ENCODE measurements around the gene TRRAP.

TRRAP gene

DNA sequence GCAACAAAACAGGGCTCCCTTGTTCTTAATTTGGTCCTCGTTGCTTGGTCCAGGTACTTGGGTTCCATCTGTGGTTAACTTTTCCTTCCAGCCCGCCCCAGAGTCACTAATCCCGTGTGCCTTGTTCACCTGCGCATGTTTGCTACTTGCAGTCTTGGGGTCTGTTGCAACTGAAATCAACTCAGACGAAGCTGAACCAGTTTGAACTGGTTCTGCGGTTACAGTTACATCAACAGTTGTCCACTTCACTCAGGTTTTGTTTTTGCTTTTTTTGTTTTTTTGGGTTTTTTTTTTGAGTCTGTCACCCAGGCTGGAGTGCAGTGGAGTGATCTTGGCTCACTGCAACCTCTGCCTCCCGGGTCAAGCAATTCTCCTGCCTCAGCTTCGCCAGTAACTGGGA is 34.7 kb downstream of the TRRAP start:
- Histone ChIP-seq H3K27ac (ENCODE audit: low read depth, low read length) (no peak overlapping the region), H3K9ac (ENCODE audit: low read length) (no peak overlapping the region), H3K4me1 (ENCODE audit: control insufficient read depth, insufficient read depth, low read length) (no peaks in the 10 kb centered on the region), H3K36me3 (ENCODE audit: control insufficient read depth, insufficient read depth, low read length) (peaks cover 49% of the 10 kb centered on the region), H3K4me3 (ENCODE audit: low read length) (no peak overlapping the region), H3K27me3 (ENCODE audit: control insufficient read depth, insufficient read depth, low read length) (no peaks in the 10 kb centered on the region)

DNA sequence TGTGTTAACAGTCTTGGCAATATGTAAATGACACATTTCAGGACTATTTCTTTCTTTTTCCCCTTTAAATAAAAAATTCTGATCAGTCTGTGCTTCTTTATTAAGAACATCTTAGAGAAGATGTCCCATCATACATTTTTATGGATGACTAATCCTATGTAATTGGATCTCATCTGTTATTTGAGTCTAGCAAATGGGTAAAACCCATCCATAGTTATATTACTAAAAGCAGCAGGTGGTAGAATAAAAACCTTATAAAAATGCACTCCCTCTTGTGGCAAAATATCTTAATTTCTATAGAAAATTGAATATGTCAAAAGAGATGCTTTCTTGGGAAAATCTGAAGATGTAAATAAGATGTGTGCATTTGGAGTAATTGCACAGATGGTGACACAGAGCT is 35.3 kb downstream of the TRRAP start:
- H3K4me3 ChIP-seq (ENCODE audit: low read length): no peak overlapping the region
- peaks cover 43% of the 10 kb centered on the region for H3K36me3 ChIP-seq (ENCODE audit: control insufficient read depth, insufficient read depth, low read length)
- no peaks in the 10 kb centered on the region for H3K4me1 ChIP-seq (ENCODE audit: control insufficient read depth, insufficient read depth, low read length)
- no peaks in the 10 kb centered on the region for H3K27me3 ChIP-seq (ENCODE audit: control insufficient read depth, insufficient read depth, low read length)
- no peak overlapping the region for H3K27ac ChIP-seq (ENCODE audit: low read depth, low read length)
- no peak overlapping the region for H3K9ac ChIP-seq (ENCODE audit: low read length)

DNA sequence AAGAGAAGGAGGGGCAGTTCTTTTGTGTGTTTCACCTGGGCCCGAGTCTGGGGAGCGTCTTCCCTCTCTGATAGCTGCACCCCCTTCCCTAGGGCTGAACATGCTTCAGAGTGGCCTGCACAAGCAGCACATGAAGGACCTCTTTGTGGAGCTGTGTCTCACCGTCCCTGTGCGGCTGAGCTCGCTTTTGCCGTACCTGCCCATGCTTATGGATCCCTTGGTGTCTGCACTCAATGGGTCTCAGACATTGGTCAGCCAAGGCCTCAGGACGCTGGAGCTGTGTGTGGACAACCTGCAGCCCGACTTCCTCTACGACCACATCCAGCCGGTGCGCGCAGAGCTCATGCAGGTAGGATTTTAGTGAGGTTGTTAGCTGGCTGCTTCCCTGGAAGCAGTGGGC is 39.0 kb downstream of the TRRAP start:
- H3K27me3 ChIP-seq (ENCODE audit: control insufficient read depth, insufficient read depth, low read length): no peaks in the 10 kb centered on the region
- H3K4me1 ChIP-seq (ENCODE audit: control insufficient read depth, insufficient read depth, low read length): no peaks in the 10 kb centered on the region
- H3K36me3 ChIP-seq (ENCODE audit: control insufficient read depth, insufficient read depth, low read length): peaks cover 39% of the 10 kb centered on the region
- no peak overlapping the region for H3K4me3 ChIP-seq (ENCODE audit: low read length)
- H3K27ac ChIP-seq (ENCODE audit: low read depth, low read length): no peak overlapping the region
- no peak overlapping the region for H3K9ac ChIP-seq (ENCODE audit: low read length)

DNA sequence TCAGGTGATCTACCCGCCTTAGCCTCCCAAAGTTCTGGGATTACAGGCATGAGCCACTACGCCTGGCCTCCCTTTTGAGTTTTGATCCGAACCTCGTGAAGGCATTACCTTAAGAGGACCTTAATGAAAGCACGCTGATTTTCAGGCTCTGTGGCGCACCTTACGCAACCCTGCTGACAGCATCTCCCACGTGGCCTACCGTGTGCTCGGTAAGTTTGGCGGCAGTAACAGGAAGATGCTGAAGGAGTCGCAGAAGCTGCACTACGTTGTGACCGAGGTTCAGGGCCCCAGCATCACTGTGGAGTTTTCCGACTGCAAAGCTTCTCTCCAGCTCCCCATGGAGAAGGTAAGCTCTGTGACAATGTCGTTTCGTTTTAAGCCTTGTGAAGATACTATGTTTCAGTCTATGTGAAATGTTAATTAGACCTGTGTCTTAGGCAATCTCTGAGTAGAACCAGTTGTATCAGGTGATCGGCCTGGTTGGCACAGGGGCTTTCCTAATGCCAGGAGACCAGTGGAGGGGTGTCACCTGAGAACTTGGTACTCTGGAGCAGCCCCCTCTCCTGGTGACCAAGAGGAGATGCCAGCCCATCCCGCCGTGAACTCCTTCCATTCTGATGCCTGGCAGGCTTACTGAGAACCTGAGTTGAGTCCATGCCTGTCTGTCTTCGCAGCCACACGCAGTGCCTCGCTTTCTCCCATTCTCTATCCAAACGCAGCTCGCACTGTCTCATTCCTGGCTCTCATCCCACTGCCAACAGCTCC is 43.5 kb downstream of the TRRAP start:
- Histone ChIP-seq H3K36me3 (ENCODE audit: control insufficient read depth, insufficient read depth, low read length) (peaks cover 49% of the 10 kb centered on the region), H3K9ac (ENCODE audit: low read length) (no peak overlapping the region), H3K4me1 (ENCODE audit: control insufficient read depth, insufficient read depth, low read length) (no peaks in the 10 kb centered on the region), H3K27me3 (ENCODE audit: control insufficient read depth, insufficient read depth, low read length) (no peaks in the 10 kb centered on the region), H3K27ac (ENCODE audit: low read depth, low read length) (no peak overlapping the region), H3K4me3 (ENCODE audit: low read length) (no peak overlapping the region)

DNA sequence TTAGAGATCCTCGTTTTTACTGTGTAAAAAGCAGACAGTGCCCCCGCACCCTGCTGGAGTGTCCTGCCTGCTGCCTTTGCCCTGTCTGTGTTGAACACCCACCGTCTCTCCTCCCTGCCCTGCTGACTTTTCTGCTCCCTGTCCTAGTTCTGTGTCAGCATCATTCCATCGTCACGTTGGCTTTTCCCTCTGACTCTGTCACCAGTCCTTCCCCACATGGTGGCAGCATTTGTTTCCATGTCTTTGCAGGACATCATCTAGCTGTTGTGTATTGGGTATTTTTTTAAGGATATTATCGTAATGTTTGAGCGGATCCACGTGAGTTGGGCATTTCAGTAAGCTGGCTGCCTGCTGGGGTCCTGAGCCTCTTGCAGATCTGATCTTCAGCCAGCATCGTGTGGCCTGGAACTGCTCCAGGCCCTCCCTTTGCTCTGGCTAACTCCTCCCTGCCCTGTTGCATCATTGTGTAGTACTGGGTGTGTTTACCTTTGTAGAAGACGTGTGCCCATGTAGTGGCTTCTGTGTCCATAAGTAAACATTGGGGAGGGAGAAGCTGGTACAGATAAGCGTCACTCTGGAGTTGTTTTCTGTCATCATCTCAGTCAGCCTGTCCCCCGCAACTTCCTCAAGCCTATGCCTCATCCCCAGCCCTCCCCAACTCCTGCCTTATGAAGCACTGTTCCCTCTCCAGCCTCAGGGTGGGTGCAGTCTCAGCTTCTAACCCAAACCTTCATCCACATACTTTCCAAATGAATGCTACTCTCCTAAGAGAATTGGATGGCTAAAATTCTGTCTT is 44.3 kb downstream of the TRRAP start:
- H3K4me1 ChIP-seq (ENCODE audit: control insufficient read depth, insufficient read depth, low read length): no peaks in the 10 kb centered on the region
- no peaks in the 10 kb centered on the region for H3K27me3 ChIP-seq (ENCODE audit: control insufficient read depth, insufficient read depth, low read length)
- H3K4me3 ChIP-seq (ENCODE audit: low read length): no peak overlapping the region
- H3K36me3 ChIP-seq (ENCODE audit: control insufficient read depth, insufficient read depth, low read length): peaks cover 49% of the 10 kb centered on the region
- no peak overlapping the region for H3K9ac ChIP-seq (ENCODE audit: low read length)
- H3K27ac ChIP-seq (ENCODE audit: low read depth, low read length): no peak overlapping the region

DNA sequence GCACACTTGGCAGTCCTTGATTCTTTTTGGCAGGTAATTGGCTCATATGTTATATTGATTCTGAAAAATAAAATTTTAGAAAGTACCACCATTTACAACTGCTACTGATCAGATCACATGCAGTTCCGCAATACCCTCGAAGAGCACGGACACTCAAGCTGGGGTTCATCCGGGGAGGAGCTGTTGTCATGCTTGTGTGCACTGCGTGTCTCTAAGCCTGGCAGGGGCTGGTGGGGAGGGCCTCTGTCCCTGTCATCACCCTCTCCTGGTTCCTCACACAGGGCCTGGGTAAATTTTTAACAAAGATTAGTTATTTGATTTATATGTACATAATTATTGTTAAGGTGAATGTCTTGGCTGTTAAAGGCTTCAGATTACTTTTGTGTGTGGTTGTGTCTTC is 45.2 kb downstream of the TRRAP start:
- Histone ChIP-seq H3K36me3 (ENCODE audit: control insufficient read depth, insufficient read depth, low read length) (peaks cover 46% of the 10 kb centered on the region), H3K4me1 (ENCODE audit: control insufficient read depth, insufficient read depth, low read length) (no peaks in the 10 kb centered on the region), H3K4me3 (ENCODE audit: low read length) (no peak overlapping the region), H3K9ac (ENCODE audit: low read length) (no peak overlapping the region), H3K27me3 (ENCODE audit: control insufficient read depth, insufficient read depth, low read length) (no peaks in the 10 kb centered on the region), H3K27ac (ENCODE audit: low read depth, low read length) (no peak overlapping the region)

DNA sequence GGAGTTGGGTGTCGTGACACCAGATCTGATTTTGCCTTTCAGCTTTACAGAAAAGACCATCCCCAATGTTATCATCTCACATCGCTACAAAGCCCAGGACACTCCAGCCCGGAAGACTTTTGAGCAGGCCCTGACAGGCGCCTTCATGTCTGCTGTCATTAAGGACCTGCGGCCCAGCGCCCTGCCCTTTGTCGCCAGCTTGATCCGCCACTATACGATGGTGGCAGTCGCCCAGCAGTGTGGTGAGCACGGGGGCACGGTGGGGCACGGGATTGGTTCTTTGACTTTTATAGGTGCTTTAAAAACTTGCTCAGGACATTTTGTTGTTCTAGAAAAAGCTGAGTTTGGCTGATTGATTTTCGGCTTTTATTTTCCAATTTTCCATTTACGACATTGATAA is 48.8 kb downstream of the TRRAP start:
- peaks cover 41% of the 10 kb centered on the region for H3K36me3 ChIP-seq (ENCODE audit: control insufficient read depth, insufficient read depth, low read length)
- H3K27me3 ChIP-seq (ENCODE audit: control insufficient read depth, insufficient read depth, low read length): no peaks in the 10 kb centered on the region
- no peak overlapping the region for H3K9ac ChIP-seq (ENCODE audit: low read length)
- H3K4me3 ChIP-seq (ENCODE audit: low read length): no peak overlapping the region
- H3K4me1 ChIP-seq (ENCODE audit: control insufficient read depth, insufficient read depth, low read length): no peaks in the 10 kb centered on the region
- no peak overlapping the region for H3K27ac ChIP-seq (ENCODE audit: low read depth, low read length)

DNA sequence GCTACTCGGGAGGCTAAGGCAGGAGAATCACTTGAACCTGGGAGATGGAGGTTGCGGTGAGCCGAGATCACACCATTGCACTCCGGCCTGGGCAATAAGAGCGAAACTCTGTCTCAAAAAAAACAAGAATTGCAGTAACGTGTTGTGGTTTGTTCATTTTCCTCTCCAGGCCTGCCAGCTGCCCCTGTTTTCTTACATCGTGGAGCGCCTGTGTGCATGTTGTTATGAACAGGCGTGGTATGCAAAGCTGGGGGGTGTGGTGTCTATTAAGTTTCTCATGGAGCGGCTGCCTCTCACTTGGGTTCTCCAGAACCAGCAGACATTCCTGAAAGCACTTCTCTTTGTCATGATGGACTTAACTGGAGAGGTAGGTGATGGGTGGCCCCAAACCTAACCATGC is 52.1 kb downstream of the TRRAP start:
- H3K27ac ChIP-seq (ENCODE audit: low read depth, low read length): no peak overlapping the region
- no peaks in the 10 kb centered on the region for H3K4me1 ChIP-seq (ENCODE audit: control insufficient read depth, insufficient read depth, low read length)
- no peaks in the 10 kb centered on the region for H3K27me3 ChIP-seq (ENCODE audit: control insufficient read depth, insufficient read depth, low read length)
- H3K9ac ChIP-seq (ENCODE audit: low read length): no peak overlapping the region
- peaks cover 40% of the 10 kb centered on the region for H3K36me3 ChIP-seq (ENCODE audit: control insufficient read depth, insufficient read depth, low read length)
- no peak overlapping the region for H3K4me3 ChIP-seq (ENCODE audit: low read length)

DNA sequence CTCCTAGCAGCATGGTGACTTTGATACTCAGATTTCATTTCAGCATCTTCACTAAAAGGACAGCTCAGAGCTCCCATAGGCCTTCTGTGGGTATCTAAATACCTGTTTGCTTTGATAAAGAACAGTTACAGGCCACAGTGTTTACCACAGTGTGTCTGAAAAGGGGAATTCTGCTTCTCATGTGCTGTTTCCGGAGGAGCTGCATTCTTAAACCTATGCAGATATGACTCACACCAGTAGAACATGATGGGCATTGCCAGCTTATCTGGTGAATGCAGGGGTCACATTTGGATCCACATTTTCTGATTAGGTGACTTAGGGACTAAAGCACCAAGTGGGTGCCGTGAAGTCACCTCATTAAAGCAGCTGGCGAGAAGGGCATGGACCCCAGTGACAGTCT is 52.6 kb downstream of the TRRAP start:
- H3K36me3 ChIP-seq (ENCODE audit: control insufficient read depth, insufficient read depth, low read length): peaks cover 36% of the 10 kb centered on the region
- no peak overlapping the region for H3K9ac ChIP-seq (ENCODE audit: low read length)
- no peaks in the 10 kb centered on the region for H3K27me3 ChIP-seq (ENCODE audit: control insufficient read depth, insufficient read depth, low read length)
- H3K27ac ChIP-seq (ENCODE audit: low read depth, low read length): no peak overlapping the region
- no peak overlapping the region for H3K4me3 ChIP-seq (ENCODE audit: low read length)
- no peaks in the 10 kb centered on the region for H3K4me1 ChIP-seq (ENCODE audit: control insufficient read depth, insufficient read depth, low read length)

DNA sequence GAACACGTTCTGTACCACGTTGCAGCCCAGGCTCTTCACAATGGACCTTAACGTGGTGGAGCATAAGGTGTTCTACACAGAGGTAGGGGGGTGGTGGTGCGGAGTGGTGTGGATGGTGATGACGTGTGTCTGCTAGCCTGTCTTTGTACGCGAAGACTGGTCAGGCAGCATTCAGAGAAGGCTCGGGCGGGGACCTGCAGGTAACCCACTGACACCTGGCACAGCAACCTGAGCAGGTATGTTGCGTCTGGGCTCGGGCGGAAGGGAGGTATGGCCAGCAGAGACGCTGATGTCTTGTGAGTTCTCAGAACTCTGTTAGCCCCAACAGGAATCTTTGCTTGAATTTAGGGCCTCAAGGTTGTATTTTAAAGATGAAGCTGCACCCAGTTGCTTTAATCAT is 55.0 kb downstream of the TRRAP start:
- H3K27ac ChIP-seq (ENCODE audit: low read depth, low read length): no peak overlapping the region
- peaks cover 42% of the 10 kb centered on the region for H3K36me3 ChIP-seq (ENCODE audit: control insufficient read depth, insufficient read depth, low read length)
- H3K27me3 ChIP-seq (ENCODE audit: control insufficient read depth, insufficient read depth, low read length): no peaks in the 10 kb centered on the region
- no peaks in the 10 kb centered on the region for H3K4me1 ChIP-seq (ENCODE audit: control insufficient read depth, insufficient read depth, low read length)
- no peak overlapping the region for H3K9ac ChIP-seq (ENCODE audit: low read length)
- H3K4me3 ChIP-seq (ENCODE audit: low read length): no peak overlapping the region

DNA sequence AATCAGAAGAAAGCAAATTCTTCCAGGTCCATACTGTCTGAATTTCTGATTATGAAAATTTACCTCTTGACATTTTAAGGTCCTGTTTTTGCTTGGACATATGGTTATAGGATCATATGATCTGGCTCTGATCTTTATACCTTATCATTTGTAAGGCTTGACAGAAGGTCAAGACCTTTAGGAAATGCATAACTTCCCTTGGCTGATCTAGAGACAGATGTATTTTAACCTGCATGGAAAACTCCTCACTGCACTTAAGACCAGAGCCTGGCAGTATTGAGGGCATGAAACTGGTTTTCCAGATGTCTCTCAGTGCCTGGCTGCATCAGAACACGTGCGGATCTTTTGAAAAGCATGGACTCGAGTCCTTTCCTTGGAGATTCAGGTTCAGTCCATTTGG is 55.9 kb downstream of the TRRAP start:
- H3K4me3 ChIP-seq (ENCODE audit: low read length): no peak overlapping the region
- no peaks in the 10 kb centered on the region for H3K4me1 ChIP-seq (ENCODE audit: control insufficient read depth, insufficient read depth, low read length)
- H3K27me3 ChIP-seq (ENCODE audit: control insufficient read depth, insufficient read depth, low read length): no peaks in the 10 kb centered on the region
- no peak overlapping the region for H3K27ac ChIP-seq (ENCODE audit: low read depth, low read length)
- H3K36me3 ChIP-seq (ENCODE audit: control insufficient read depth, insufficient read depth, low read length): peaks cover 45% of the 10 kb centered on the region
- no peak overlapping the region for H3K9ac ChIP-seq (ENCODE audit: low read length)

DNA sequence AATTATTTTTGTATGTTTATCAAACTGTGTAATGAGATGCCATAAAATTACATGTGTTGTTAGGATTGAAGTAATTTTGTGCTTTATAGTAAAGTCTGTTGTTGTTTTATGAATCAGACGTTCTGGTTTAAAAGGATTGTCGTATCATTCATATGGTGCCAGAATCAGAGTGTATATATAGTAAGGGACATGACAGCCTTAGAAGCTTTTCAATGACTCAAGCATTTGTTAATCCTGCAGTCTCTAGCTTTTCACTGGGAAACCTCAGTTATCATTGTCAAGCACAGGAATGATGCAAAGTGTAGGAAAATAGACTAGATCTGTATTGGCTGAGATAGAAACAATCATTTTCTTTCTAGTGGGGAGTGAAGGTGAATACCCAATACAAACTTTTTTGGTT is 57.5 kb downstream of the TRRAP start:
- H3K4me3 ChIP-seq (ENCODE audit: low read length): no peak overlapping the region
- H3K4me1 ChIP-seq (ENCODE audit: control insufficient read depth, insufficient read depth, low read length): no peaks in the 10 kb centered on the region
- H3K9ac ChIP-seq (ENCODE audit: low read length): no peak overlapping the region
- peaks cover 47% of the 10 kb centered on the region for H3K36me3 ChIP-seq (ENCODE audit: control insufficient read depth, insufficient read depth, low read length)
- no peaks in the 10 kb centered on the region for H3K27me3 ChIP-seq (ENCODE audit: control insufficient read depth, insufficient read depth, low read length)
- no peak overlapping the region for H3K27ac ChIP-seq (ENCODE audit: low read depth, low read length)

DNA sequence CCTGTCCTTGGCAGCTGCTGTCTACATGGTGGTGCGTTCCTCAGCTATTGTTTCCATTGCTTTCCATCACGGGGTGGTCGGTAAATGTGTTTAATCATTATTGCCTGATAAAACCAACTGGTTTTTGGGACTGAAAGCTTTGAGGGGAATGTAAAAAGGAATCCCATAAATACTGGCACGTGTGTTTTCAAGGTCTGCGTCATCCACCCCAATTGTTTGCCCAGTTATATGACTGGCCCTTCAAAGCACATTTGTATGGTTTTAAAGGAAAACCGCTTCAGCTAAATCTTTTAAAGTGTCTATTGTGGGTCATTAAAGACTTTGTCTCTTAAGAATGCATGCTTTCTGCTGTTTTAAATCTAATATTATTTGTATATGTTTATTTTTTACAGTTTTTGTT is 65.0 kb downstream of the TRRAP start:
- Histone ChIP-seq H3K27me3 (ENCODE audit: control insufficient read depth, insufficient read depth, low read length) (no peaks in the 10 kb centered on the region), H3K27ac (ENCODE audit: low read depth, low read length) (no peak overlapping the region), H3K36me3 (ENCODE audit: control insufficient read depth, insufficient read depth, low read length) (peaks cover 27% of the 10 kb centered on the region), H3K4me1 (ENCODE audit: control insufficient read depth, insufficient read depth, low read length) (no peaks in the 10 kb centered on the region), H3K9ac (ENCODE audit: low read length) (no peak overlapping the region), H3K4me3 (ENCODE audit: low read length) (no peak overlapping the region)

Measured in rectal smooth muscle tissue (tissue), 1 donor.